Measurements from ENCODE around the gene TEX11.
A peak's percentile ranks its signal among the peaks of the same experiment; 100 is the strongest.

The TEX11 gene

DNA sequence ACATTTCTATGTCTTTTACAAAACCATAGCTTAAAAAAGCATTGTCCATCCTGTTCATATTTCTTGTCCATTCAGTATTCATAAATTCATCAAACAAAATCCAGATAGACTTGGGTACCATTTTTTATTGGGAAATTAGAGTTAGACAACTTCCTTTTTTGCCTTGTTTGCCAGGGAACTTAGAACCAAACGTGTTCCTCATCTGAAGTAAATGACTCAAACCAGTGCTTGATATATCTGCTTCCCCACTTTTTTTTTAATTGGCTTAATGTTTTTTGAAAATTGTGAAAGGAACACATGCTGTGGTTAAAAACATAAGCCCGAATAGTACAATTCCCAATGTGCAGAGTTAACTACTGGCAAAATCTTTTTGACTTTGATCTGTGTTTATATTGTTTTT is 419.7 kb downstream of the TEX11 start:
- no peak for DNase-seq

DNA sequence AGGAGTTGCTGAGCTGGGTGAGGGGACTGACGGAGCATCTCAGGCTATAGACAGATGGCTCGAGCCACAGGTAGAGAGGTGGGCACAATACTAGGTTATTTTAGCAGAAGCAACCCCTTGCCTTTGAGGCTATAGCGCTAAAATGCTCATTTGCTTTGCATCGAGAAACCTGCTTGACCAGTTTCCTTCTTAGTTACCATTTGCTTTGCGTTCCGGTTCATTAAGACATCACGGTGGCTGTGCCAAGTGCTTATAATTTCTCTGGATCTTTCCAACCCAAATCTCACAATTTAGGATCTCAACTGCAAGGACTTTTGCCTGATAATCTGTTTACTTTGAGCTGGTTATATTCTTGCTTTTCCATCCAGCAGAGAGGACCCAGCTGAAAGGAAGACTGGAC is 423.0 kb downstream of the TEX11 start:
- DNase-seq, result peak; percentile 14

DNA sequence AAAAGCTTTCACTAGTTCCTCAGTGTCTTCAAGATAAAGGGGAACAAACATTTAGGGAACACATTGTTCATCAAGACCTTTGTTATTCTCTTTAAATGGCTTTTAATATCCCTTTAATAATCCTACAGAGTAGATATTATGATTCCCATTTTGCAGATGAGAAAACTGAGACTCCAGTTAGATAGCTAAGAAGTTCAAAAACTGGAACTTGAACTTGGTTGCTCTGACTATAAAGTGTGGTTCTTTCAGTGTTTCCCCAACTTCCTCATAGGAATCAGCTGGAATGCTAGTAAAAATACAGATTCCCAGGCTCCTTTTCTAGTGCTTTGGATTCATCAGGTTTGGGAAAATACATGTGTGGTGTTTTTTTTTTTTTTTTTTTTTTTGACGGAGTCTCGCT is 426.2 kb downstream of the TEX11 start:
- DNase-seq, result no peak

DNA sequence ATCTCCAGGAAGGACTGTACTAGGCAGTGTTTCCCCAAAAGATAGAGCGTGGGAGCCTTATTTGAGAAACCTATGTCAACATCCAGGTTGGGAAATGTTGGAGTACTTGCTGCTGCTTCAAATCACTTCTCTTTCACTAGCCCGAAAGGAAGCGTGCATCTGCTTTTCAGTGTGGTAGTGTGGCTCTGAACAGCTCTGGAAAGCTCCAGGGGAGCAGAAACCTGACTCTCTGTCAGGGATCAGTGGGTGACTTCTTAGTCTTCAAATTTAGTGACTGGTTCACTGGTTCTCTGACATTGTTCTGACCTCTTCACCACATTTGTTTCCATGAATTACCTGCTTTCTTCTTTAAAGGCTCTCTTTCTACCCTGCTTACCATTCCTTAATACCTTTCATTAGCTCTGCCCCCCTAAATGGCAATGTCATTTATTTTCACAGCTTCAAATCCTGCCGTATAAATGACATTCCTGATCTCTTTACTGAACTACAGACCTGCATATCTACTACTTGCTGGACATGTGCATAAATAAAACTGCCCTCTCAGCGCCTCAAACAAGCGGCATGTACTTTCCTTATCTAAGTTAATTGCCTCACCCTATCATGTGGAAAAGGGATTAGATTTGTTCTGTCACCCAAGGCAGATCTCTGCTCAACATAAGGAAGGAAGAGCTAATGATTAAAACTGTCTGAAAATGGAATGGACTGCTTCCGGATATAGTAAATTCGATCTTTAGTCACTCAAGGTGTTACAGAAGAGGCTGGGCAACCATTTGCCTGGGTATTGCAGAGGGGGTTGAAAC is 426.8 kb downstream of the TEX11 start:
- no peak for DNase-seq

DNA sequence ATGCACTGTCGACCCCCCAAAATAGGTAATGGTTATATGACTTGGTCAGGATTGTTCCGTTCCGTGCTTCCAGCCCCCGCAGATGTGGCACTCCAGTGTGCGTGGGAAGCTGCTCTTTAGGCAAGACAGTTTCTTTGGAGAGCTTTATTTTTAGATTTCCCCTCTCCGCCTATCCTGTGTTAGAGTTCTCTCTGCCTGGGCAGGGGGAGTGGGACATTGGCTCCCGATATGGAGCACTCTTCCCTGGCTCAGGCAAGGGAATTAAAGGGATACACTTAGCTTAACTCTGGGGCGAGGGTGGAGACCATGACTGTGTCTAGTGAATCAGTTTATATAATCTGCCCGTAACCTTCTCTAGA is 427.9 kb downstream of the TEX11 start:
- no peak for DNase-seq

DNA sequence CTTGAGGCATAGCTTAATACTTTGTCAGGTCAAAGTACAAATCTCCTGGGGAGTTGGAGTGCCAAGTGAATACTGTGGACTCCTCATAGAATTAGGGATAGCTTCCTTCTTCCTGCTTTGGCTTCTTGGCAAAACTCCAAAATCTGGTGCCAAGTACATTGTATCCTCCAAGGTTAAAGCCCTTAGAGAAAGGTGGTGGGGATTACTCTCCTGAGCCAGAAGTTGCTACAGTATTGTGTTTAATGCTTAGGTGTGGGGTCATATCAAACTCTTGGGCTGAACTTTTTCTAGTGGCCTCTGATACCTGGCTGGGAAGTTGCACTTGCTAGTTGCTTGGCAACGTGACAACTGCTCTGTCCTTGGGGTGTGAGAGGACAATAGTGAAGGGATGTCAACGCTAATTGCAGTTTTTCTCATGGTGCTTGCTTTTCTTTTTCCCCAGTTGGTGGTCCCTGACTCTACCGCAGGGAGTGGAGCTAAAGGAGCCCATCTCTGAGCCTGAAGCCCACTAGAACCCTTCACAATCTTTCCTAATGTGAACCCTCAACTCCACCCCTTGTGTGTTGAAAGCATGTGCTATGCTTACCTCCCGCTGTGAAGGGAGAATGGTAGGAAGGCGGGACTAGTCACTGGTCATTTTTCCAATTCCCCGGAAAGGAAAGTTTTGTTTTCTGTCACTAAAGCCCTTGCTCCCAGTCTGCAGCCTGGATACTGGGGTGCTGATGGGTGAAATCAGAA is 428.4 kb downstream of the TEX11 start:
- peak; percentile 60 for DNase-seq

DNA sequence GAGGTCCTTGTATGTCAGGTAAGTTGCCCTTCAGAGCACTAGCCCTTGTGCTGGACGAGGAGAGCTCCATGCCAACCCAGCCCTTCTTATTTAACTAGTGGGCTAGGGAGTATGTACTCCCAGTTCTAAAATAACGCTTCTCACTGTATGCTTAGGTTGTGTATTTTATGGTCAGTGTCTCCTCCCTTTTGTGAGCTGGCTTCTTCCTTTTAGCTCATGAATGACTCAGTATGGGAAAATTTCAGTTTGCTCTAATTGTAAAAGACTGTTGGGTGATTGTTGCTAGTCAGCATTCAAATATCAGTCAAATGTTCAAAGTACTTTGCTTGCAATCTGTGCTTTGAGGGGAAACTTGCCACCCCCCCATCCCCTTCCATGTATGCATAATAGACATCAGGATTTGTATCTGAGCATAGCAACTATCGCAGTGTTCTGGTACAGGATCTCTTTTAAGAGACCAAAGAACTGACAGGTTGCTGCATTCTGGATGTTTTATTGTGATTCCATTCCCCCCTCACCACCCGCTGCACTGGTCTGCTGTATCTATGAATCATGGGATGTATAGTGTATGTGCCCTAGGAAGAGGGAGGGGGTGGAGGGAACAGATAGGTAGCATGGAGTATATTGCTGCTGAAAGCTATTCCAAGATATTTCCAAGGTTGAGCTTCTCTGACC is 429.1 kb downstream of the TEX11 start:
- no peak for DNase-seq
